ENCODE results near the gene DIPK2B. TPM values are rescaled to one million over a fixed set of nuclear protein-coding genes. Genes with fewer than 3 reads are reported as not detected.

The DIPK2B gene, protein sequence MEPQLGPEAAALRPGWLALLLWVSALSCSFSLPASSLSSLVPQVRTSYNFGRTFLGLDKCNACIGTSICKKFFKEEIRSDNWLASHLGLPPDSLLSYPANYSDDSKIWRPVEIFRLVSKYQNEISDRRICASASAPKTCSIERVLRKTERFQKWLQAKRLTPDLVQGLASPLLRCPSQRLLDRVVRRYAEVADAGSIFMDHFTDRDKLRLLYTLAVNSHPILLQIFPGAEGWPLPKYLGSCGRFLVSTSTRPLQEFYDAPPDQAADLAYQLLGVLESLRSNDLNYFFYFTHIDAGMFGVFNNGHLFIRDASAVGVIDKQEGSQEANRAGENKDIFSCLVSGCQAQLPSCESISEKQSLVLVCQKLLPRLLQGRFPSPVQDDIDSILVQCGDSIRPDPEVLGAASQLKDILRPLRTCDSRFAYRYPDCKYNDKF
- 1 to 10 TPM in 2 of 4 donors, under 1 TPM in 1, not detected in 1; 0.27 to 8.6 (median 3.5) TPM for polyA plus RNA-seq
- long read RNA-seq, donor 1, full-length matches to known transcripts, result 1 of 1 reads
- long read RNA-seq, donor 1, partial matches to known transcripts, result 0 of 1 reads
- long read RNA-seq, donor 1, other reads (novel, unspliced or antisense), result 0 of 1 reads
- long read RNA-seq, donor 2, result 0 reads
- long read RNA-seq, donor 3, partial matches to known transcripts, result 0 of 2 reads
- long read RNA-seq, donor 3, other reads (novel, unspliced or antisense), result 0 of 2 reads
- long read RNA-seq, donor 4, result 0 reads
- long read RNA-seq, donor 5, partial matches to known transcripts, result 0 of 1 reads
- long read RNA-seq, donor 5, other reads (novel, unspliced or antisense), result 0 of 1 reads
- long read RNA-seq, donor 6, full-length matches to known transcripts, result 2 of 2 reads
- long read RNA-seq, donor 6, partial matches to known transcripts, result 0 of 2 reads
- long read RNA-seq, donor 6, other reads (novel, unspliced or antisense), result 0 of 2 reads
- long read RNA-seq, donor 7, full-length matches to known transcripts, result 10 of 10 reads
- long read RNA-seq, donor 7, partial matches to known transcripts, result 0 of 10 reads
- long read RNA-seq, donor 7, other reads (novel, unspliced or antisense), result 0 of 10 reads
- long read RNA-seq, donor 8, partial matches to known transcripts, result 0 of 1 reads
- long read RNA-seq, donor 8, other reads (novel, unspliced or antisense), result 0 of 1 reads
- long read RNA-seq, donor 9, result 0 reads
- long read RNA-seq, donor 10, partial matches to known transcripts, result 0 of 3 reads
- long read RNA-seq, donor 10, other reads (novel, unspliced or antisense), result 0 of 3 reads

DNA sequence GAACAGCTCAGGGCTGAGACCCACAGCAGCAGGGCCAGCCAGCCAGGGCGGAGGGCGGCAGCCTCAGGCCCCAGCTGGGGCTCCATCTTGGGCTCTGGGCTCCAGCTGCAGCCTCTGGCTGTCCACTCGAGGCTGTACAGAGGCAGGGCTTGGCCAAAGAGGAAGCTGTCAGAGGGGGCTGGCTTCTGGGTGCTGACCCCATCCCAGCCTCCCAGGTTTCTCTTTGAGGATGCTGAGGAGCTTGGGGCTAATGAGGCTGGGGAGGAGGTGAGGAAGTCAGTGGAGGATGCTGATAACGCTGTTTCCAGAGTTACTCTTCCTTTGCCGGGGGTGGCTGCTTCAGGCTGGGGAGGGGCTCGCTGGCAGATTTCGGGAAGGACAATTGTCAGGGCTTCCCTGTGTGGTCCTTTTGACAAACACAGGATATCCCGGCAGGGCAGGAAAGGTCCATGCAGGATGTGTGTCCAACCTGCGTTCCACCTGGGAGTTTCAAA is at the start of gene DIPK2B:
Gene DIPK2B (minus strand): TSS at position 136 of the 494 bp plus-strand sequence. CDS start 50 bp downstream, at position 86.
- Histone ChIP-seq H3K36me3 (ENCODE audit: control insufficient read depth in 3 of 3, insufficient read depth in 2 of 3, low read depth in 1 of 3, low read length in 3 of 3) (no peaks in the 10 kb centered on the region), H3K9me3 (ENCODE audit: control insufficient read depth in 2 of 2, insufficient read depth in 1 of 2, low read depth in 1 of 2, low read length in 1 of 2) (no peaks in the 10 kb centered on the region), H3K4me1 (ENCODE audit: control insufficient read depth in 3 of 3, insufficient read depth in 2 of 3, low read depth in 1 of 3, low read length in 2 of 3) (no peaks in the 10 kb centered on the region), H3K27ac (ENCODE audit: low read depth in 1 of 3, low read length in 2 of 3) (peak within 1 kb of the TSS in 1 of 3 donors; percentile 44), H3K4me3 (ENCODE audit: low read depth in 1 of 3, low read length in 3 of 3) (peak within 1 kb of the TSS in 1 of 3 donors; percentile 18), H3K27me3 (ENCODE audit: control insufficient read depth in 3 of 3, insufficient read depth in 3 of 3, low read length in 3 of 3) (no peaks in the 10 kb centered on the region)
- 59 to 84% (median 60%) methylated on average over 6 to 9 of the region's 9 CpGs for WGBS, 3 donors
- FAIRE-seq (no peak), DNase-seq (no peak)

DNA sequence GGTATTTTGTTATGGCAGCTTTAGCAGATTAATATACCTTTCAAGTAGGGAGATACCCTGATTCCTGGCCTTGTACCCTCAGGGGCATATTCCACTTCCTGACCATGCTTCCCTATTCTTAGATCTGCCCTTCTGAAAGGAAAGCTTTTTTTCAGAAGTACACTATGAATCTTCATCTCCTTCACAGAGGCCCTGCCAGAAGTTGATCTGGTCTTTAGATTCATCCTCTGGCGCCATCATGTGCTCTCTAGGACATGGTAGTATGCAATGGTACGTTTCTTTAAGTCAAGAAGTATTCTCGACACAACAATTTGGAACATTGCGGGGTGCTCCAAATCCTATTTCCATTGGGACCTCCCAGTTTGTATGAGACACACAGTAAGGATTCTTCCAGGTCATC is 39.6 kb upstream of the DIPK2B start:
- Histone ChIP-seq H3K27ac (ENCODE audit: low read depth in 1 of 3, low read length in 2 of 3) (no peak overlapping the region), H3K9me3 (ENCODE audit: control insufficient read depth in 2 of 2, insufficient read depth in 1 of 2, low read depth in 1 of 2, low read length in 1 of 2) (no peaks in the 10 kb centered on the region), H3K36me3 (ENCODE audit: control insufficient read depth in 3 of 3, insufficient read depth in 2 of 3, low read depth in 1 of 3, low read length in 3 of 3) (no peaks in the 10 kb centered on the region), H3K4me1 (ENCODE audit: control insufficient read depth in 3 of 3, insufficient read depth in 2 of 3, low read depth in 1 of 3, low read length in 2 of 3) (no peaks in the 10 kb centered on the region), H3K27me3 (ENCODE audit: control insufficient read depth in 3 of 3, insufficient read depth in 3 of 3, low read length in 3 of 3) (no peaks in the 10 kb centered on the region), H3K4me3 (ENCODE audit: low read depth in 1 of 3, low read length in 3 of 3) (no peak overlapping the region)
- DNase-seq, result no peak
- no peak for FAIRE-seq
- 76 to 97% (median 87%) methylated on average over 4 of the region's 4 CpGs for WGBS, 3 donors

DNA sequence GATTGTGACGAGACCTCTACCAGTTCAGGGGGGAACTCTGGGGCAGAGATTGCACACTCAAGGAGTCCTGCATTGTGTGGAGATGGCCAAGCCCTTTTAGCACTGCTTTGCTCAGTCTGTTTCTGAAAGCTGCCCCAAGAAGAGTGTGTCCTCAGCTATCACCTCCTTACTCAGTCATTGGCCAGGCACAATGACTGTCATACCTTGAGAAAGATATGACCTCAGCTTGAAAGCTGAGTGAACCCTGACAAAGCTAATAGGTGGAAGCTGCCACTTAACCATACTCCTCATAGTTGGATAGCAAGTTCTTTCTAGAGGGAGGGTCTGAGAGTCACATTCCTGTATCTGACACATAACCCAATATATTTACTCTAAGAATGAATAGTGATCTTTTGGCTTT is 37.8 kb upstream of the DIPK2B start:
- Histone ChIP-seq H3K27ac (ENCODE audit: low read depth in 1 of 3, low read length in 2 of 3) (no peak overlapping the region), H3K4me3 (ENCODE audit: low read depth in 1 of 3, low read length in 3 of 3) (no peak overlapping the region), H3K9me3 (ENCODE audit: control insufficient read depth in 2 of 2, insufficient read depth in 1 of 2, low read depth in 1 of 2, low read length in 1 of 2) (no peaks in the 10 kb centered on the region), H3K27me3 (ENCODE audit: control insufficient read depth in 3 of 3, insufficient read depth in 3 of 3, low read length in 3 of 3) (no peaks in the 10 kb centered on the region), H3K36me3 (ENCODE audit: control insufficient read depth in 3 of 3, insufficient read depth in 2 of 3, low read depth in 1 of 3, low read length in 3 of 3) (no peaks in the 10 kb centered on the region), H3K4me1 (ENCODE audit: control insufficient read depth in 3 of 3, insufficient read depth in 2 of 3, low read depth in 1 of 3, low read length in 2 of 3) (no peaks in the 10 kb centered on the region)
- DNase-seq (no peak), FAIRE-seq (no peak)
- 58 to 67% (median 62%) methylated on average over 1 of the region's 1 CpG for WGBS, 3 donors

DNA sequence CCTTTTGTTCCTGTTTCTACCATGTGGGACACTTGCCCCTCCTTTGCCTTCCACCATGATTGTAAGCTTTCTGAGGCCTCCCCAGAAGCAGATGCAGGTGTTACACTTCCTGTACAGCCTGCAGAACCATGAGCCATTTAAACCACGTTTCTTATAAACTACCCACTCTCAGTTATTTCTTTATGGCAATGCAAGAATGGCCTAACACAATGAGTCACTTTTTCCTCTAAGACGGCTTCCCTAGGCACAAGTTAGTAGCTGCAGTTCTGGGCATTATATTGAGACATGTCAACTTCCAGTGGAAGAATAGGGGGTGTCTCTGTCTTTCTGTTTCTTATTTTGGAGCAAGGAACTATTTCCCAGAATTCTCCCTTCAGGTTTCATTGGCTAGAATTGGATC is 32.9 kb upstream of the DIPK2B start:
- FAIRE-seq (no peak), DNase-seq (no peak)
- Histone ChIP-seq H3K36me3 (ENCODE audit: control insufficient read depth in 3 of 3, insufficient read depth in 2 of 3, low read depth in 1 of 3, low read length in 3 of 3) (no peaks in the 10 kb centered on the region), H3K27me3 (ENCODE audit: control insufficient read depth in 3 of 3, insufficient read depth in 3 of 3, low read length in 3 of 3) (no peaks in the 10 kb centered on the region), H3K9me3 (ENCODE audit: control insufficient read depth in 2 of 2, insufficient read depth in 1 of 2, low read depth in 1 of 2, low read length in 1 of 2) (no peaks in the 10 kb centered on the region), H3K4me1 (ENCODE audit: control insufficient read depth in 3 of 3, insufficient read depth in 2 of 3, low read depth in 1 of 3, low read length in 2 of 3) (no peaks in the 10 kb centered on the region), H3K4me3 (ENCODE audit: low read depth in 1 of 3, low read length in 3 of 3) (no peak overlapping the region), H3K27ac (ENCODE audit: low read depth in 1 of 3, low read length in 2 of 3) (no peak overlapping the region)
- 30 to 64% (median 51%) methylated on average over 2 of the region's 2 CpGs for WGBS, 3 donors

DNA sequence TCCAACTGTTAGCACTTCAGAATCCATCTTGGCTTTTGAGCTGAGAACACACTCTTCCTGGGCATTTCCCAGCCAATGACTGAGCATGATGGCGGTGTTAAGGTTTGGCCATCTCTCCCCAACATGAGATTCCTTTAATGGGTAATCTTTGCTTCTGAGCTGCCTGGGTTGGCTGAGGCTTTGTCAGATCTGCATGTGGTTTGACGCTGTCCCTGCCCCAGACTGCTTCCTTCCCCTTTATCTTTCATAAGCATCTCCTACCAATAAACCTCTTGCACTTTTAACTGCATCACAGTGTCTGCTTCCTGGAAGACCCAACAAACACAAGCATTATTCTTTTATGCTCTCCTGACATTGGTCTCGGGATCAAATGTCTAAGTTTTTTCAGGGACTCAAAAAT is 31.5 kb upstream of the DIPK2B start:
- Histone ChIP-seq H3K9me3 (ENCODE audit: control insufficient read depth in 2 of 2, insufficient read depth in 1 of 2, low read depth in 1 of 2, low read length in 1 of 2) (no peaks in the 10 kb centered on the region), H3K27ac (ENCODE audit: low read depth in 1 of 3, low read length in 2 of 3) (no peak overlapping the region), H3K4me3 (ENCODE audit: low read depth in 1 of 3, low read length in 3 of 3) (no peak overlapping the region), H3K36me3 (ENCODE audit: control insufficient read depth in 3 of 3, insufficient read depth in 2 of 3, low read depth in 1 of 3, low read length in 3 of 3) (no peaks in the 10 kb centered on the region), H3K4me1 (ENCODE audit: control insufficient read depth in 3 of 3, insufficient read depth in 2 of 3, low read depth in 1 of 3, low read length in 2 of 3) (no peaks in the 10 kb centered on the region), H3K27me3 (ENCODE audit: control insufficient read depth in 3 of 3, insufficient read depth in 3 of 3, low read length in 3 of 3) (no peaks in the 10 kb centered on the region)
- DNase-seq, result no peak
- WGBS, 3 donors, result 46 to 73% (median 71%) methylated on average over 3 of the region's 3 CpGs
- no peak for FAIRE-seq

DNA sequence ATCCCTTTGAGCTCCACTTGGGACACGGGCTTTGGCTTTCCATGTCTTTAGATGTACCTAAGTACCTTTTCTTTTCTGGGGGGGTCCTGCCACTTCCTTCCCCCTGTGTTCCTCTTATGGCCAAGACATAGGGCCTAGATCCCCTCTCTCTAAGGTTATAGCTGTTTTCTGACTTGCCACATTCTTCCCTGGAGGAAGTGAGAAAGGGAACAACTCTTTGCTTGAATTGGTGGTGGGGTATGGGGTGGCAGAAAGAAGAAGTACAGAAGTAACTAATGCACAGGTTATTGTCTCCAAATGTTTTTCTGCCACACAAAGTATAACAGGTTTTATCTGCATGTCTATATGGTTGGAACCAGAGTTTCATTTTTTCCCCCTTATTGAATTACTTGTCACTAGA is 29.7 kb upstream of the DIPK2B start:
- no peaks in the 10 kb centered on the region for H3K4me1 ChIP-seq (ENCODE audit: control insufficient read depth in 3 of 3, insufficient read depth in 2 of 3, low read depth in 1 of 3, low read length in 2 of 3)
- H3K4me3 ChIP-seq (ENCODE audit: low read depth in 1 of 3, low read length in 3 of 3), result no peak overlapping the region
- no peak for DNase-seq
- no peaks in the 10 kb centered on the region for H3K27me3 ChIP-seq (ENCODE audit: control insufficient read depth in 3 of 3, insufficient read depth in 3 of 3, low read length in 3 of 3)
- no peak for FAIRE-seq
- whole genome bisulfite sequencing, 3 donors, result 55 to 88% (median 69%) methylated on average over 1 of the region's 1 CpG
- H3K36me3 ChIP-seq (ENCODE audit: control insufficient read depth in 3 of 3, insufficient read depth in 2 of 3, low read depth in 1 of 3, low read length in 3 of 3), result no peaks in the 10 kb centered on the region
- H3K9me3 ChIP-seq (ENCODE audit: control insufficient read depth in 2 of 2, insufficient read depth in 1 of 2, low read depth in 1 of 2, low read length in 1 of 2), result no peaks in the 10 kb centered on the region
- H3K27ac ChIP-seq (ENCODE audit: low read depth in 1 of 3, low read length in 2 of 3), result no peak overlapping the region

DNA sequence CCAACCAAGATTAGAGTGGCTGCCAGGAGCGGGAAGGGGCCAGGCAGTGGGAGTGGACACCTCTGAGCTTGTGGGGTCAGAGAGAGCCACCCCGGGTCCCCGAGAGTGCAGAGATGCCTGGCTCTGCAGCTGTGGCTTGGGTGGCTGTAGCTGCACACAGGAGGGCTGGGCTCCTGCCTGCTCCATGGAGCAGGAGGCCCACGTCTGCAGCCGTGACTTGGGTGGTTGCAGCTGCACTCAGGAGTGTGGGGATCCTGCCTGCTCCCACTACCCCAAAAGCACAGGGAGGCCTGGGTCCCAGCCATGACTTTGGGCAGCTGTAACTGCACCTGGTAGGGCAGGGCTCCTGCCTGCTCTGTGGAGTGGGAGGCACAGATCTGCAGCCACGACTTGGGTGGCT is 28.7 kb upstream of the DIPK2B start:
- Histone ChIP-seq H3K4me1 (ENCODE audit: control insufficient read depth in 3 of 3, insufficient read depth in 2 of 3, low read depth in 1 of 3, low read length in 2 of 3) (no peaks in the 10 kb centered on the region), H3K9me3 (ENCODE audit: control insufficient read depth in 2 of 2, insufficient read depth in 1 of 2, low read depth in 1 of 2, low read length in 1 of 2) (no peaks in the 10 kb centered on the region), H3K27me3 (ENCODE audit: control insufficient read depth in 3 of 3, insufficient read depth in 3 of 3, low read length in 3 of 3) (no peaks in the 10 kb centered on the region), H3K27ac (ENCODE audit: low read depth in 1 of 3, low read length in 2 of 3) (no peak overlapping the region), H3K36me3 (ENCODE audit: control insufficient read depth in 3 of 3, insufficient read depth in 2 of 3, low read depth in 1 of 3, low read length in 3 of 3) (no peaks in the 10 kb centered on the region), H3K4me3 (ENCODE audit: low read depth in 1 of 3, low read length in 3 of 3) (no peak overlapping the region)
- no peak for DNase-seq
- WGBS, 3 donors, result 46 to 80% (median 61%) methylated on average over 5 to 6 of the region's 6 CpGs
- FAIRE-seq, result no peak

DNA sequence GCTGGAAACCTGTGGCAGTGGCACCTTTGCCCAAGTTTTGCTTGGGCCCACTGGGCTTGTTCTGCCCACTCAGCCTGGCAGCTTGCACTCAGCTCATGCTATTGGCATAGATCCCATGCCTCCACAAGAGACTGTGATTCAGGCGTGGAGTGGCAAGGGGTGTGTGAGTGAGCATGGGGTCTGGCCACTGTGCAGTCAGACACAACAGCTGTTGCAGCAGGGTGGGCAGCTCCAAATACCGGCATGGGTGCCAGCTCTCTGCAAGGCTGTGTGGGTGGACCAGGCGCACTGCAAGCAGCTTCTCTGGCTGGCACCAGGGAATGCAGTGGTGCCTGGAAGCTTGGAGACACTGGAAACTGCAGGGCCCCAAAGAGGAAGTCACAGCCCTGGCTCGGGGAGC is 27.4 kb upstream of the DIPK2B start:
- Histone ChIP-seq H3K27ac (ENCODE audit: low read depth in 1 of 3, low read length in 2 of 3) (no peak overlapping the region), H3K9me3 (ENCODE audit: control insufficient read depth in 2 of 2, insufficient read depth in 1 of 2, low read depth in 1 of 2, low read length in 1 of 2) (no peaks in the 10 kb centered on the region), H3K27me3 (ENCODE audit: control insufficient read depth in 3 of 3, insufficient read depth in 3 of 3, low read length in 3 of 3) (no peaks in the 10 kb centered on the region), H3K4me1 (ENCODE audit: control insufficient read depth in 3 of 3, insufficient read depth in 2 of 3, low read depth in 1 of 3, low read length in 2 of 3) (no peaks in the 10 kb centered on the region), H3K36me3 (ENCODE audit: control insufficient read depth in 3 of 3, insufficient read depth in 2 of 3, low read depth in 1 of 3, low read length in 3 of 3) (no peaks in the 10 kb centered on the region), H3K4me3 (ENCODE audit: low read depth in 1 of 3, low read length in 3 of 3) (no peak overlapping the region)
- 82 to 88% (median 86%) methylated on average over 3 to 4 of the region's 4 CpGs for WGBS, 3 donors
- no peak for FAIRE-seq
- no peak for DNase-seq

Data from small intestine (tissue), 16 donors.